Panc1 (cell line): ENCODE data around the gene AKAP7.

Experiments used
- POLR2AphosphoS5 ChIP-seq: IDR thresholded peaks from 2 replicates; pipeline ENCODE4 v1.6.1; 2012; ENCODE audit warnings: mild to moderate bottlenecking, low read depth, low read length, moderate library complexity
- TF ChIP-seq, protein P1 (sequence below): fragments of 450-650 bp; IDR thresholded peaks from 2 replicates; pipeline ENCODE4 v1.5.1; 2017; ENCODE audit warnings: mild to moderate bottlenecking

DNA sequence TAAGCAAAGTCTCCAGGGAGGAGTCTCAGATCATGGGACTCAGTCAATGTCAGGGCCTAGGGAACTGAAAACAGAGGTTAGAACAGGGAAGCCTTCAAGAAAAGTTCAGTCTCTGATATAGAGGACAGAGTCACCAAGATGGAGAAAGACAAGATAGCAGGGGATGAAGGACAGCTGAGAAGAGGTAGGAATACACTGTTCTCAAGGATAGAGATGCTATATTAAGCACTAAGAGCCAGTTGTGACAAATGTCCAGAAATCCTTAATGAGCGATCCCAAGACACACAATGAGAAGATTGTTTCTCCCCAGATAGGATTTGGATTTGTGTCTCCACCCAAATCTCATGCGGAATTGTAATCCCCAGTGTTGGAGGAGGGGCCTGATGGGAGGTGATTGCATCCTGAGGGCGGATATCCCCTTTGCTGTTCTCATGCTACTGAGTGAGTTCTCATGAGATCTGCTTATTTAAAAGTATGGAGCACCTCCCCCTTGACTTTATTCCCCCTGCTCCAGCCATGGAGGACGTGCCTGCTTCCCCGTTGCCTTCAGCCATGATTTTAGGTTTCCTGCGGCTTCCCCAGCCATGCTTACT, 168.2 kb downstream of the AKAP7 start:
- TF ChIP-seq, protein P1, sequence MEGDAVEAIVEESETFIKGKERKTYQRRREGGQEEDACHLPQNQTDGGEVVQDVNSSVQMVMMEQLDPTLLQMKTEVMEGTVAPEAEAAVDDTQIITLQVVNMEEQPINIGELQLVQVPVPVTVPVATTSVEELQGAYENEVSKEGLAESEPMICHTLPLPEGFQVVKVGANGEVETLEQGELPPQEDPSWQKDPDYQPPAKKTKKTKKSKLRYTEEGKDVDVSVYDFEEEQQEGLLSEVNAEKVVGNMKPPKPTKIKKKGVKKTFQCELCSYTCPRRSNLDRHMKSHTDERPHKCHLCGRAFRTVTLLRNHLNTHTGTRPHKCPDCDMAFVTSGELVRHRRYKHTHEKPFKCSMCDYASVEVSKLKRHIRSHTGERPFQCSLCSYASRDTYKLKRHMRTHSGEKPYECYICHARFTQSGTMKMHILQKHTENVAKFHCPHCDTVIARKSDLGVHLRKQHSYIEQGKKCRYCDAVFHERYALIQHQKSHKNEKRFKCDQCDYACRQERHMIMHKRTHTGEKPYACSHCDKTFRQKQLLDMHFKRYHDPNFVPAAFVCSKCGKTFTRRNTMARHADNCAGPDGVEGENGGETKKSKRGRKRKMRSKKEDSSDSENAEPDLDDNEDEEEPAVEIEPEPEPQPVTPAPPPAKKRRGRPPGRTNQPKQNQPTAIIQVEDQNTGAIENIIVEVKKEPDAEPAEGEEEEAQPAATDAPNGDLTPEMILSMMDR, result no peak
- no peak for TF ChIP-seq POLR2AphosphoS5
